Ascending aorta (tissue), 2 donors: ENCODE measurements around the gene HOXA1. TPM values are rescaled to one million over a fixed set of nuclear protein-coding genes. Genes with fewer than 3 reads are reported as not detected.

Experiments
- DNase-seq, 2 donors: peaks; one replicate each; pipeline ENCODE4 v3.0.0-alpha.2; 2019; ENCODE audit warnings: low spot score in 2 of 2
- H3K27ac ChIP-seq, 2 donors: fragments of 200-600 bp; sonication (generic); one replicate each; pipeline ENCODE4 v1.5.1; 2016 to 2017; ENCODE audit warnings: mild to moderate bottlenecking in 1 of 2
- H3K27me3 ChIP-seq: fragments of 200-600 bp; sonication (generic); one replicate; pipeline ENCODE4 v1.5.1; 2017
- H3K36me3 ChIP-seq, 2 donors: fragments of 200-600 bp; sonication (generic); one replicate each; pipeline ENCODE4 v1.5.1; 2016
- H3K4me1 ChIP-seq, 2 donors: fragments of 200-600 bp; sonication (generic); one replicate each; pipeline ENCODE4 v1.5.1; 2016 to 2017; ENCODE audit warnings: mild to moderate bottlenecking in 1 of 2
- H3K4me3 ChIP-seq, 2 donors: fragments of 200-600 bp; sonication (generic); one replicate each; pipeline ENCODE4 v1.5.1; 2016 to 2017; ENCODE audit warnings: mild to moderate bottlenecking in 1 of 2
- H3K9me3 ChIP-seq, 2 donors: fragments of 200-600 bp; sonication (generic); one replicate each; pipeline ENCODE4 v1.5.1; 2016
- CTCF ChIP-seq, 3 experiments: fragments of 200-600 bp in 2 of 3; fragments of 450-650 bp in 1 of 3; sonication (generic) in 2 of 3; IDR thresholded peaks; one replicate each; pipeline ENCODE4 v1.5.1; 2016 to 2019; ENCODE audit warnings: antibody characterized with exemption in 3 of 3, mild to moderate bottlenecking in 1 of 3, moderate library complexity in 1 of 3
- intact Hi-C: fragments of 100-400 bp; cut with DNase I; formaldehyde crosslinking; loops from one replicate; pipeline ENCODE4 v1.15.1; 2023
- total RNA-seq: library from RNA; depleted of rRNA; stranded (reverse); fragments of >200 nt; gene quantifications from one replicate; pipeline ENCODE4 v1.1.0, GENCODE V29; 2016

The HOXA1 gene
- total RNA-seq, 1 donor from 2014 or later: not detected

GRCh38 chr7:27064661-27065060, 31.1 kb downstream of the HOXA1 start:
- DNase-seq: no peak
- H3K27me3 ChIP-seq: no peaks in the 10 kb centered on the region
- H3K4me1 ChIP-seq: no peaks in the 10 kb centered on the region
- no peak overlapping the region for H3K27ac ChIP-seq
- H3K9me3 ChIP-seq: no peaks in the 10 kb centered on the region
- intact Hi-C loops: no loop called here
- H3K4me3 ChIP-seq: no peak overlapping the region
- TF ChIP-seq CTCF (IDR thresholded peaks at IDR 0.05): no peak
- H3K36me3 ChIP-seq: no peaks in the 10 kb centered on the region

GRCh38 chr7:27064159-27064558, 31.6 kb downstream of the HOXA1 start:
- intact Hi-C loops: no loop called here

GRCh38 chr7:27062946-27063345, 32.9 kb downstream of the HOXA1 start:
- H3K9me3 ChIP-seq: no peaks in the 10 kb centered on the region
- H3K27ac ChIP-seq: no peak overlapping the region
- H3K4me1 ChIP-seq: no peaks in the 10 kb centered on the region
- intact Hi-C loops: no loop called here
- H3K4me3 ChIP-seq: no peak overlapping the region
- no peak for DNase-seq
- no peaks in the 10 kb centered on the region for H3K36me3 ChIP-seq
- no peaks in the 10 kb centered on the region for H3K27me3 ChIP-seq
- TF ChIP-seq CTCF (IDR thresholded peaks at IDR 0.05): no peak

More at GRCh38 chr7:27064159-27064558, 31.6 kb downstream of the HOXA1 start:
- Histone ChIP-seq H3K36me3 (no peaks in the 10 kb centered on the region), H3K27me3 (no peaks in the 10 kb centered on the region), H3K9me3 (no peaks in the 10 kb centered on the region), H3K4me1 (no peaks in the 10 kb centered on the region), H3K4me3 (no peak overlapping the region), H3K27ac (no peak overlapping the region)
- DNase-seq: no peak
- no peak for TF ChIP-seq CTCF (IDR thresholded peaks at IDR 0.05)

- Histone ChIP-seq H3K4me1 (no peaks in the 10 kb centered on the region), H3K9me3 (no peaks in the 10 kb centered on the region), H3K4me3 (no peak overlapping the region), H3K27ac (no peak overlapping the region), H3K36me3 (no peaks in the 10 kb centered on the region), H3K27me3 (no peaks in the 10 kb centered on the region)
- no peak for DNase-seq
- intact Hi-C loops: no loop called here
- no peak for TF ChIP-seq CTCF (IDR thresholded peaks at IDR 0.05)
These were observed 42.6 kb downstream of the HOXA1 start for GRCh38 chr7:27053153-27053552.

GRCh38 chr7:27051451-27051850, 44.3 kb downstream of the HOXA1 start:
- no peak for DNase-seq
- intact Hi-C loops: no loop called here
- Histone ChIP-seq H3K4me1 (no peaks in the 10 kb centered on the region), H3K9me3 (no peaks in the 10 kb centered on the region), H3K4me3 (no peak overlapping the region), H3K27ac (no peak overlapping the region), H3K27me3 (no peaks in the 10 kb centered on the region), H3K36me3 (no peaks in the 10 kb centered on the region)
- no peak for TF ChIP-seq CTCF (IDR thresholded peaks at IDR 0.05)

GRCh38 chr7:27048438-27048837, 47.4 kb downstream of the HOXA1 start:
- no peaks in the 10 kb centered on the region for H3K4me1 ChIP-seq
- no peak for DNase-seq
- intact Hi-C loops: no loop called here
- H3K36me3 ChIP-seq: no peaks in the 10 kb centered on the region
- H3K27me3 ChIP-seq: no peaks in the 10 kb centered on the region
- no peaks in the 10 kb centered on the region for H3K9me3 ChIP-seq
- H3K4me3 ChIP-seq: no peak overlapping the region
- H3K27ac ChIP-seq: no peak overlapping the region
- TF ChIP-seq CTCF (IDR thresholded peaks at IDR 0.05): no peak
